NCI-H2196 (cell line): Measurements from ENCODE around the gene UBTD1.

ENCODE experiments used
- DNase-seq: peaks from one replicate; lab custom pipeline; 2025; ENCODE audit not compliant: unreplicated experiment; lab: John Stamatoyannopoulos, UW

UBTD1 gene

GRCh38 chr10:97611473-97611872 is 112.7 kb downstream of the UBTD1 start:
- DNase-seq: no peak

- peak; percentile 39 for DNase-seq
Measured at GRCh38 chr10:97612386-97612785, 113.7 kb downstream of the UBTD1 start.

GRCh38 chr10:97618285-97618684 is 119.6 kb downstream of the UBTD1 start:
- DNase-seq: no peak

- DNase-seq: no peak
Measured at GRCh38 chr10:97618733-97619132, 120.0 kb downstream of the UBTD1 start.
